ENCODE data around the gene JPH3. TPM values are rescaled to one million over a fixed set of nuclear protein-coding genes. Genes with fewer than 3 reads are reported as not detected.

The JPH3 gene
- total RNA-seq, 1 donor from 2014 or later, result not detected

DNA sequence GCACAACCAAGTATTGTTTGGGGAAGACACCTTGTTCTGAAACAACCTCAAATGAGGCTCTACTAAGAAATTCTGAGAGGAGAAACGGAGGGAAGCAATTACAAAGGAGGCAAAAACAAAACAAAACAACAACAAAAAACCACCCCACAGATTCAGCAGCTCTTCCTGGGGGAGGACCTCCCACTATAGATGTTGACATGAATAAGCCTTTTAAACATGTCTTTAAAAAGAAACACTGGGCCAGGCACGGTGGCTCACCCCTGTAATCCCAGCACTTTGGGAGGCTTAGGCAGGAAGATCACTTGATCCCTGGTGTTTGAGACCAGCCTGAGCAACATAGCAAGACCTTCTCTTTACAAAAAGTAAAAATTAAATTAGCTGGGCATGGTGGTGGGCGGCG is 22.6 kb upstream of the JPH3 start:
- no peaks in the 10 kb centered on the region for H3K36me3 ChIP-seq (ENCODE audit: control insufficient read depth, insufficient read depth, low read length)
- H3K27me3 ChIP-seq (ENCODE audit: control insufficient read depth, insufficient read depth, low read length), result peaks cover 1% of the 10 kb centered on the region
- DNase-seq (ENCODE audit: low read depth), result no peak
- FAIRE-seq, result no peak
- H3K4me3 ChIP-seq (ENCODE audit: low read depth, low read length), result no peak overlapping the region
- TF ChIP-seq, protein P1, sequence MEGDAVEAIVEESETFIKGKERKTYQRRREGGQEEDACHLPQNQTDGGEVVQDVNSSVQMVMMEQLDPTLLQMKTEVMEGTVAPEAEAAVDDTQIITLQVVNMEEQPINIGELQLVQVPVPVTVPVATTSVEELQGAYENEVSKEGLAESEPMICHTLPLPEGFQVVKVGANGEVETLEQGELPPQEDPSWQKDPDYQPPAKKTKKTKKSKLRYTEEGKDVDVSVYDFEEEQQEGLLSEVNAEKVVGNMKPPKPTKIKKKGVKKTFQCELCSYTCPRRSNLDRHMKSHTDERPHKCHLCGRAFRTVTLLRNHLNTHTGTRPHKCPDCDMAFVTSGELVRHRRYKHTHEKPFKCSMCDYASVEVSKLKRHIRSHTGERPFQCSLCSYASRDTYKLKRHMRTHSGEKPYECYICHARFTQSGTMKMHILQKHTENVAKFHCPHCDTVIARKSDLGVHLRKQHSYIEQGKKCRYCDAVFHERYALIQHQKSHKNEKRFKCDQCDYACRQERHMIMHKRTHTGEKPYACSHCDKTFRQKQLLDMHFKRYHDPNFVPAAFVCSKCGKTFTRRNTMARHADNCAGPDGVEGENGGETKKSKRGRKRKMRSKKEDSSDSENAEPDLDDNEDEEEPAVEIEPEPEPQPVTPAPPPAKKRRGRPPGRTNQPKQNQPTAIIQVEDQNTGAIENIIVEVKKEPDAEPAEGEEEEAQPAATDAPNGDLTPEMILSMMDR (IDR thresholded peaks at IDR 0.05; ENCODE audit: insufficient read depth, low read length, severe bottlenecking), result no peak

GRCh38 chr16:87580855-87581261 is 21.4 kb upstream of the JPH3 start:
- TF ChIP-seq, protein P1 (IDR thresholded peaks at IDR 0.05; ENCODE audit: insufficient read depth, low read length, severe bottlenecking), result no peak
- FAIRE-seq (no peak), DNase-seq (ENCODE audit: low read depth) (no peak)
- Histone ChIP-seq H3K36me3 (ENCODE audit: control insufficient read depth, insufficient read depth, low read length) (no peaks in the 10 kb centered on the region), H3K4me3 (ENCODE audit: low read depth, low read length) (no peak overlapping the region), H3K27me3 (ENCODE audit: control insufficient read depth, insufficient read depth, low read length) (peaks cover 1% of the 10 kb centered on the region)

- FAIRE-seq, result no peak
- DNase-seq (ENCODE audit: low read depth), result peak; percentile 63
- Histone ChIP-seq H3K4me3 (ENCODE audit: low read depth, low read length) (no peak overlapping the region), H3K36me3 (ENCODE audit: control insufficient read depth, insufficient read depth, low read length) (no peaks in the 10 kb centered on the region), H3K27me3 (ENCODE audit: control insufficient read depth, insufficient read depth, low read length) (peaks cover 1% of the 10 kb centered on the region)
- TF ChIP-seq, protein P1 (IDR thresholded peaks at IDR 0.05; ENCODE audit: insufficient read depth, low read length, severe bottlenecking), result no peak
Observed at GRCh38 chr16:87581857-87582215, 20.5 kb upstream of the JPH3 start.

DNA sequence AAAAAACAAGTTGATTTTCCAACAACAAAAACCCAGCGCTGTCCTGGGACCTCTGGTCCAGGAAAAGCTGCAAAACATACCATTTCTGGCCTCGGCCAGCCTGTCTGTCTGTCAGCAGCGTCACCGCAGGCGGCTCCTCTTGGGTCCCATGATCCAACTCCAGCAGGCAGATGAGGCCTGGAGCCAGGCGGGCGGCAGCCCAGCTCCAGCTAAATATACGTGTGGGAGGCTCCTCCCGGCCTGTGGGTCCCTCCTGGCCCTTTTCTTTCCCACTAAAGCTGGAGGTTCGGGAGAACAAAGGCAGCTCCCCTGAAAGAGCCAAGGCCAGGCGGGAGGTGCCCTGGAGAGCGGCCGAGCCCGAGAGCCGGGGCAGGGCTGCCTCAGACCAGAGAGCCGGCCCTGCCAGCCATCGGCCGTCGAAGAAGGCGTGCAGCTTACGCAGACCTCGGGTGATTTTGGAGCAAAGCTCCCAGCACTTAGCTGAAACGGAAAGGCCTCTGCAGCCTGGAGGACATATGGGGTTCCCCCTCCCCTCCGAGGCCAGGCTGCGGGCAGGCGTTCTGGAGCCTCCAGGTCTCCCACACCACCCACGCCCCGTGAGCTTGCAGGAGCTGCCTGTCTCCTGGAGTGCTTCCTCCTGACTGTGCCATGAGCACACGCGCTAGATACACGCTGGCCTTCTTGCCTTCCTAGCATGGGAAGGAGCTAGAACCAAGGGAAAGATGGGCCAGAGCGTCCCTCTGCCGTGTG is 19.9 kb upstream of the JPH3 start:
- Histone ChIP-seq H3K4me3 (ENCODE audit: low read depth, low read length) (no peak overlapping the region), H3K27me3 (ENCODE audit: control insufficient read depth, insufficient read depth, low read length) (peaks cover 1% of the 10 kb centered on the region), H3K36me3 (ENCODE audit: control insufficient read depth, insufficient read depth, low read length) (no peaks in the 10 kb centered on the region)
- TF ChIP-seq, protein P1 (IDR thresholded peaks at IDR 0.05; ENCODE audit: insufficient read depth, low read length, severe bottlenecking), result no peak
- DNase-seq (ENCODE audit: low read depth) (no peak), FAIRE-seq (no peak)

- no peak overlapping the region for H3K4me3 ChIP-seq (ENCODE audit: low read depth, low read length)
- TF ChIP-seq, protein P1 (IDR thresholded peaks at IDR 0.05; ENCODE audit: insufficient read depth, low read length, severe bottlenecking), result no peak
- no peak for FAIRE-seq
Observed at GRCh38 chr16:87582966-87583325, 19.4 kb upstream of the JPH3 start.

More at GRCh38 chr16:87582966-87583325, 19.4 kb upstream of the JPH3 start:
- H3K27me3 ChIP-seq (ENCODE audit: control insufficient read depth, insufficient read depth, low read length), result peaks cover 1% of the 10 kb centered on the region
- no peak for DNase-seq (ENCODE audit: low read depth)
- no peaks in the 10 kb centered on the region for H3K36me3 ChIP-seq (ENCODE audit: control insufficient read depth, insufficient read depth, low read length)

Data from bronchial epithelial cell (primary cell).